Activated CD4-positive, alpha-beta memory T cell treated with anti-CD3 and anti-CD28 coated beads, Interleukin-2, amount 10 ng/mL, durations not matched to agents 7 days and 5 days (primary cell): ENCODE data around the gene SAMD9L. TPM values are rescaled to one million over a fixed set of nuclear protein-coding genes. Genes with fewer than 3 reads are reported as not detected.

Experiments used
- CTCF ChIA-PET: fragments of 350-600 bp; sonication (Branson Sonifier 250); formaldehyde crosslinking; loops from one replicate; lab custom pipeline; 2021; ENCODE audit warnings: antibody characterized with exemption, inconsistent platforms; lab: Charles Lee
- POLR2A ChIA-PET: fragments of 350-600 bp; sonication (Branson Sonifier 250); formaldehyde crosslinking; loops from one replicate; lab custom pipeline; 2021; ENCODE audit warnings: antibody characterized with exemption; lab: Charles Lee
- DNase-seq: peaks from one replicate; pipeline ENCODE4 v3.0.0-alpha.2; 2020
- H3K27ac Mint-ChIP-seq: one replicate; pipeline ENCODE4 v1.8.0; 2021; ENCODE audit warnings: mild to moderate bottlenecking, mixed read lengths
- H3K27me3 Mint-ChIP-seq: one replicate; pipeline ENCODE4 v1.8.0; 2021; ENCODE audit warnings: mixed read lengths
- H3K36me3 Mint-ChIP-seq: one replicate; pipeline ENCODE4 v1.8.0; 2021; ENCODE audit warnings: low read depth, mixed read lengths
- H3K4me1 Mint-ChIP-seq: one replicate; pipeline ENCODE4 v1.8.0; 2021; ENCODE audit warnings: mixed read lengths
- H3K4me3 Mint-ChIP-seq: one replicate; pipeline ENCODE4 v1.8.0; 2021; ENCODE audit warnings: mild to moderate bottlenecking, mixed read lengths
- H3K9me3 Mint-ChIP-seq: one replicate; pipeline ENCODE4 v1.8.0; 2021; ENCODE audit warnings: mixed read lengths
- total RNA-seq, 2 experiments: library from RNA; stranded (reverse); gene quantifications; one replicate each; pipeline ENCODE4 v1.2.3, GENCODE V29; 2021

Gene SAMD9L
- 100 to 1,000 TPM; 181 to 184 TPM for total RNA-seq

GRCh38 chr7:93148144-93148543 lies at the start of gene SAMD9L:
SAMD9L (minus strand) TSS chr7:93148385; CDS start chr7:93135971, 12,414 bp downstream.
- Mint-ChIP-seq H3K27ac (peak within 1 kb of the TSS; percentile 91), H3K4me1 (peaks cover 41% of the 10 kb centered on the region), H3K27me3 (no peaks in the 10 kb centered on the region), H3K36me3 (peaks cover 32% of the 10 kb centered on the region), H3K9me3 (peaks cover 3% of the 10 kb centered on the region), H3K4me3 (peak within 1 kb of the TSS; percentile 91)
- POLR2A ChIA-PET: interaction anchor here (0.7 to 2.6 kb wide), 9 partner anchors 16 to 338 kb away, joined by 3 to 46 read pairs (median 4); partner anchors contain the start of genes SAMD9 and VPS50
- CTCF ChIA-PET: interaction anchor here (1.3 to 2.5 kb wide), 2 partner anchors 80 to 84 kb away, joined by 3 to 8 read pairs; partner anchors contain the start of gene VPS50
- DNase-seq: no peak

- H3K9me3 Mint-ChIP-seq: no peaks in the 10 kb centered on the region
- H3K36me3 Mint-ChIP-seq: no peaks in the 10 kb centered on the region
- POLR2A ChIA-PET: no interaction called here
- no peak overlapping the region for H3K27ac Mint-ChIP-seq
- no peak for DNase-seq
- no peaks in the 10 kb centered on the region for H3K4me1 Mint-ChIP-seq
- CTCF ChIA-PET: no interaction called here
- H3K27me3 Mint-ChIP-seq: peaks cover 38% of the 10 kb centered on the region
- no peak overlapping the region for H3K4me3 Mint-ChIP-seq
These were observed 48.2 kb upstream of the SAMD9L start for GRCh38 chr7:93196336-93196735.

- DNase-seq: no peak
- Mint-ChIP-seq H3K36me3 (no peaks in the 10 kb centered on the region), H3K4me1 (no peaks in the 10 kb centered on the region), H3K9me3 (no peaks in the 10 kb centered on the region), H3K27me3 (peaks cover 44% of the 10 kb centered on the region), H3K27ac (no peak overlapping the region), H3K4me3 (no peak overlapping the region)
- POLR2A ChIA-PET: interaction anchor here (1.0 kb wide), 1 partner anchor 77 kb away, joined by 3 read pairs; the partner anchor contains the start of gene SAMD9
- CTCF ChIA-PET: interaction anchor here (0.9 kb wide), 1 partner anchor 16 kb away, joined by 3 read pairs; no protein-coding TSS in a partner anchor
These were observed 46.2 kb upstream of the SAMD9L start for GRCh38 chr7:93194386-93194785.

DNA sequence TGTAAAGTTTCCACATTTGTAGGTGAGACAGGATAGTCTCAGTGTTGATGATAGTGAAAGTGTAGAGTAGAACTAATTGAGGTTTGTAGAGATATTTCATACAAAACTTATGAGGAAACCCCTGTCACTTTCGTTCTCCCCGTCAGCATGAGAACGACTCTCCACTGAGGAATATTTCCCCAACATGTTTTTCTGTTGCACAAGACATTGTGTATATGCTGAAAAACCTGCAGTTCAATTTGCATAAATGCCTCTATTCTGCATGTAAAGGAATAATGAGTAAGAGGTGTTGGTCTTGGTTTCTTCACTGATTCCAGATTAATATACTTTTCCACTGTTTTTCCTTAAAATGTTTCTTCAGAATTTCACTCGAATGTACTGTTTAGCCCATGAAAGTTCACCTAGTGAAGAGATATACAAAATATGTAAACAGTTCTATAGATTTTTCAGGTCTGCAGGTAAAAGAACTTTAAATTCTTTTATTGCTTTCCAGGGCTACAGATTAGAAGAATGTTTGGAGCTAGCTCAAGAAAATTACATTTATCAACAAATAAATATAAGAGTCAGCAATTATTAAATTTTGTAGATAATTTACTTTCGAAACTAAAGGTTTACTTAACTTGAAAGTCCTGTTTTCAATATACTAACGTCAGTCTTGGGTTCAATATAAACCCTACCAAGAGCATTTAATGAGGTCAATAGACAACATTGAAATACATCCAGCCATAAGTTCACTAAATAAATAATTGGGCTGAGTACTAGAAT lies 40.9 kb upstream of the SAMD9L start:
- Mint-ChIP-seq H3K27me3 (peaks cover 42% of the 10 kb centered on the region), H3K36me3 (no peaks in the 10 kb centered on the region), H3K4me1 (peaks cover 15% of the 10 kb centered on the region), H3K27ac (no peak overlapping the region), H3K4me3 (no peak overlapping the region), H3K9me3 (no peaks in the 10 kb centered on the region)
- DNase-seq: no peak
- CTCF ChIA-PET: no interaction called here
- POLR2A ChIA-PET: no interaction called here

GRCh38 chr7:93185303-93186027 lies 37.3 kb upstream of the SAMD9L start:
- Mint-ChIP-seq H3K27me3 (peaks cover 37% of the 10 kb centered on the region), H3K4me3 (no peak overlapping the region), H3K9me3 (no peaks in the 10 kb centered on the region), H3K4me1 (peaks cover 15% of the 10 kb centered on the region), H3K27ac (no peak overlapping the region), H3K36me3 (no peaks in the 10 kb centered on the region)
- ChIA-PET POLR2A (interaction anchor here (0.8 to 1.4 kb wide), 4 partner anchors 19 to 68 kb away, joined by 3 to 6 read pairs (median 3); partner anchors contain the start of genes SAMD9 and VPS50), CTCF (interaction anchor here (1.3 kb wide), 1 partner anchor 42 kb away, joined by 3 read pairs; no protein-coding TSS in a partner anchor)
- no peak for DNase-seq

GRCh38 chr7:93179173-93179572 lies 31.0 kb upstream of the SAMD9L start:
- H3K9me3 Mint-ChIP-seq: no peaks in the 10 kb centered on the region
- no peak overlapping the region for H3K4me3 Mint-ChIP-seq
- ChIA-PET CTCF (interaction anchor here (0.7 to 1.3 kb wide), 3 partner anchors 13 to 56 kb away, joined by 3 read pairs; no protein-coding TSS in a partner anchor), POLR2A (interaction anchor here (1.2 to 1.4 kb wide), 2 partner anchors 8 to 53 kb away, joined by 3 read pairs; partner anchors contain the start of gene VPS50)
- H3K4me1 Mint-ChIP-seq: no peaks in the 10 kb centered on the region
- H3K36me3 Mint-ChIP-seq: no peaks in the 10 kb centered on the region
- DNase-seq: no peak
- H3K27ac Mint-ChIP-seq: no peak overlapping the region
- peaks cover 31% of the 10 kb centered on the region for H3K27me3 Mint-ChIP-seq

- DNase-seq: no peak
- CTCF ChIA-PET: interaction anchor here (0.6 kb wide), 1 partner anchor 16 kb away, joined by 3 read pairs; no protein-coding TSS in a partner anchor
- POLR2A ChIA-PET: interaction anchor here (0.8 to 1.2 kb wide), 2 partner anchors 54 to 60 kb away, joined by 3 read pairs; partner anchors contain the start of genes SAMD9 and VPS50
- Mint-ChIP-seq H3K4me3 (no peak overlapping the region), H3K27ac (no peak overlapping the region), H3K27me3 (peaks cover 27% of the 10 kb centered on the region), H3K36me3 (no peaks in the 10 kb centered on the region), H3K4me1 (no peaks in the 10 kb centered on the region), H3K9me3 (peaks cover under 1% of the 10 kb centered on the region)
These were observed 30.0 kb upstream of the SAMD9L start for GRCh38 chr7:93178213-93178612.

GRCh38 chr7:93176992-93177580 lies 28.9 kb upstream of the SAMD9L start:
- no peak for DNase-seq

DNA sequence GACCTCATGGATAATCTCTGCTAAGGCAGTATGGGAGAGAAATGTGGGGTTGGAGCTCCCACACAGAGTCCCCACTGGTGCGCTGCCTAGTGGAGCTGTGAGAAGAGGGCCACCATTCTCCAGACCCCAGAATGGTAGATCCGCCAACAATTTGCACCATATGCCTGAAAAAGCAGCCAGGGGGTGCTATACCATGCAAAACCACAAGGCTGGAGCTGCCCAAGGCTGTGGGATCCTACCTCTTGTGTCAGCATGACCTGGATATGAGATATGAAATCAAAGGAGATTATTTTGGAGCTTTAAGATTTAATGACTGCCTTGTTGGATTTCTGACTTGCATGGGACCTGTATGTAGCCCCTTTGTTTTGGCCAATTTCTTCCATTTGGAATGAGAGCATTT lies 27.0 kb upstream of the SAMD9L start:
- DNase-seq: no peak
- H3K27me3 Mint-ChIP-seq: peaks cover 17% of the 10 kb centered on the region
- no peak overlapping the region for H3K27ac Mint-ChIP-seq
- ChIA-PET CTCF (interaction anchor here (0.6 kb wide), 1 partner anchor 342 kb away, joined by 3 read pairs; no protein-coding TSS in a partner anchor), POLR2A (no interaction called here)
- H3K36me3 Mint-ChIP-seq: no peaks in the 10 kb centered on the region
- no peaks in the 10 kb centered on the region for H3K4me1 Mint-ChIP-seq
- peaks cover 20% of the 10 kb centered on the region for H3K9me3 Mint-ChIP-seq
- H3K4me3 Mint-ChIP-seq: no peak overlapping the region

More at GRCh38 chr7:93176992-93177580, 28.9 kb upstream of the SAMD9L start:
- ChIA-PET CTCF (no interaction called here), POLR2A (no interaction called here)
- Mint-ChIP-seq H3K4me1 (no peaks in the 10 kb centered on the region), H3K9me3 (peaks cover 8% of the 10 kb centered on the region), H3K27ac (no peak overlapping the region), H3K4me3 (no peak overlapping the region), H3K36me3 (no peaks in the 10 kb centered on the region), H3K27me3 (peaks cover 22% of the 10 kb centered on the region)

- H3K9me3 Mint-ChIP-seq: peaks cover 35% of the 10 kb centered on the region
- no peak for DNase-seq
- ChIA-PET CTCF (no interaction called here), POLR2A (no interaction called here)
- peaks cover 17% of the 10 kb centered on the region for H3K27me3 Mint-ChIP-seq
- H3K4me3 Mint-ChIP-seq: no peak overlapping the region
- no peaks in the 10 kb centered on the region for H3K4me1 Mint-ChIP-seq
- no peak overlapping the region for H3K27ac Mint-ChIP-seq
- H3K36me3 Mint-ChIP-seq: peaks cover 12% of the 10 kb centered on the region
These were observed 24.5 kb upstream of the SAMD9L start for GRCh38 chr7:93172683-93173082.

DNA sequence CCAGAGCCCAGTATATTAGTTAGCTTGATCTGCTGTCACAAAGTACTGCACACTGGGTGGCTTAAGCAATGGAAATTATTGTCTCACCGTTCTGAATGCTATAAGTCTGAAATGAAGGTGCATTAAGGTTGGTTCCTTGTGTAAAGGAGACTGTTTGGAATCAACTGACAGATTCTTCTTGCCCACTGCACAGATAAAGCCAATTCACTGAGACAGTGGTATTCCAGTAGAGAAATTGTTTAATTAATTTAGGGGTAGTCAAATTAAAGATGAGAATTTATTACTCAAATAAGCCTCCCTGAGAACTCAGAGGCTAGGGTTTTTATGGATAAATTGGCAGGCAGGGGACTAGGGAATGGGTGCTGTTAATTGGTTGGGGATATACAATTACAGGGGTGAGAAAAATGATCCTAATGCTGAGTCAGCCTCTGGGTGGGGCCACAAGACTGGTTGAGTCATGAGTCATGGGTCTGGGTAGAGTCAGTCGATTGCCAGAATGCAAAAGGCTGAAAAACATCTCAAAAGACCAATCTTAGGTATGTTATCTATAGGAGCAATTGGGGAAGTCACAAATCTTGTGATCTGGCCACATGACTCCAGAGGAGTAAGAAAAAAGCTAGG lies 23.5 kb upstream of the SAMD9L start:
- CTCF ChIA-PET: no interaction called here
- no peak overlapping the region for H3K4me3 Mint-ChIP-seq
- no peak for DNase-seq
- peaks cover 9% of the 10 kb centered on the region for H3K27me3 Mint-ChIP-seq
- no peaks in the 10 kb centered on the region for H3K4me1 Mint-ChIP-seq
- H3K9me3 Mint-ChIP-seq: peaks cover 41% of the 10 kb centered on the region
- H3K36me3 Mint-ChIP-seq: peaks cover 20% of the 10 kb centered on the region
- no peak overlapping the region for H3K27ac Mint-ChIP-seq
- POLR2A ChIA-PET: interaction anchor here (1.2 kb wide), 1 partner anchor 8 kb away, joined by 3 read pairs; no protein-coding TSS in a partner anchor

DNA sequence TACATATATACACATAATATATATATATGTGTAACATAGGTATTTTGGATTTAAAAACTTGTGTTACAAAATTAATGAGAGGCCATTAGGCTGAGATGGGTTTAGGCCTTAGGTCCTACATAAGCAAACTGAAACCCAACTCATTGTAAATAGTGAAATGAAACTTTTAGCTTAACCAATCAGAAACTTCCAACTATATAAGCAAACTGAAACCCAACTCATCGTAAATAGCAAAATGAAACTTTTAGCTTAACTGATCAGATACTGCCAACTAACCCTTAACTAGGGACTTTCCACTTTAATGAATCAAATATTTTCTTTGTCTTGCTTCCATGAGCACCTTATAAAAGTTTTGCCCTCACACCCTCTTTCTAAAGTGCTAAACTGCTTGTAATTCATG lies 17.3 kb upstream of the SAMD9L start:
- POLR2A ChIA-PET: interaction anchor here (0.8 to 1.9 kb wide), 4 partner anchors 18 to 67 kb away, joined by 3 to 14 read pairs (median 6); partner anchors contain the start of genes SAMD9 and VPS50
- Mint-ChIP-seq H3K36me3 (peaks cover 47% of the 10 kb centered on the region), H3K27ac (peak overlapping the region; percentile 55)

More for the DNA sequence above, 17.3 kb upstream of the SAMD9L start:
- H3K4me3 Mint-ChIP-seq: no peak overlapping the region
- H3K4me1 Mint-ChIP-seq: peaks cover 19% of the 10 kb centered on the region
- peaks cover 37% of the 10 kb centered on the region for H3K9me3 Mint-ChIP-seq
- no peak for DNase-seq
- no peaks in the 10 kb centered on the region for H3K27me3 Mint-ChIP-seq
- CTCF ChIA-PET: interaction anchor here (0.9 to 1.7 kb wide), 2 partner anchors 14 to 62 kb away, joined by 3 to 4 read pairs; no protein-coding TSS in a partner anchor
